H9 (cell line): ENCODE measurements around the gene SETD6. TPM values are rescaled to one million over a fixed set of nuclear protein-coding genes. Genes with fewer than 3 reads are reported as not detected.

Experiments
- DNase-seq: peaks from one replicate; pipeline ENCODE4 v3.0.0-alpha.2; 2017
- H2AFZ ChIP-seq: one replicate; pipeline ENCODE4 v1.6.1; 2013; ENCODE audit warnings: mild to moderate bottlenecking, low read length, control low read depth, moderate library complexity
- H2AK5ac ChIP-seq: 2 replicates; pipeline ENCODE4 v1.6.1; 2013; ENCODE audit warnings: low read length, control low read depth, mixed read lengths; ENCODE audit not compliant: insufficient read length
- H2BK120ac ChIP-seq: one replicate; pipeline ENCODE4 v1.6.1; 2013; ENCODE audit warnings: low read depth, mild to moderate bottlenecking, low read length, control low read depth, inconsistent platforms; ENCODE audit not compliant: poor library complexity, severe bottlenecking
- H2BK12ac ChIP-seq: 2 replicates; pipeline ENCODE4 v1.6.1; 2013; ENCODE audit warnings: low read length, control low read depth, mixed read lengths, low read depth; ENCODE audit not compliant: insufficient read length
- H2BK15ac ChIP-seq: 2 replicates; pipeline ENCODE4 v1.6.1; 2013; ENCODE audit warnings: low read depth, low read length, control low read depth
- H2BK20ac ChIP-seq: one replicate; pipeline ENCODE4 v1.6.1; 2013; ENCODE audit warnings: low read depth, mild to moderate bottlenecking, low read length, control low read depth, inconsistent platforms; ENCODE audit not compliant: poor library complexity, severe bottlenecking
- H2BK5ac ChIP-seq: 2 replicates; pipeline ENCODE4 v1.6.1; 2013; ENCODE audit warnings: low read length, control low read depth, mixed read lengths; ENCODE audit not compliant: insufficient read length
- H3K14ac ChIP-seq: 2 replicates; pipeline ENCODE4 v1.6.1; 2013; ENCODE audit warnings: low read length, control low read depth; ENCODE audit not compliant: insufficient read depth
- H3K18ac ChIP-seq: 2 replicates; pipeline ENCODE4 v1.6.1; 2013; ENCODE audit warnings: low read depth, mild to moderate bottlenecking, mixed read lengths, low read length, control low read depth; ENCODE audit not compliant: insufficient read length
- H3K23ac ChIP-seq: 2 replicates; pipeline ENCODE4 v1.6.1; 2013; ENCODE audit warnings: low read length, control low read depth, mixed read lengths, low read depth; ENCODE audit not compliant: insufficient read length
- H3K23me2 ChIP-seq: 2 replicates; pipeline ENCODE4 v1.6.1; 2013; ENCODE audit warnings: low read depth, mild to moderate bottlenecking, mixed read lengths, low read length, control low read depth; ENCODE audit not compliant: insufficient read length, poor library complexity, severe bottlenecking
- H3K27ac ChIP-seq: 2 replicates; pipeline ENCODE4 v1.5.1; 2013; ENCODE audit warnings: low read length, control low read depth, mixed read lengths, low read depth; ENCODE audit not compliant: insufficient read length
- H3K27me3 ChIP-seq: 2 replicates; pipeline ENCODE4 v1.6.1; 2013; ENCODE audit warnings: low read length, control low read depth, inconsistent platforms; ENCODE audit not compliant: insufficient read depth
- H3K4ac ChIP-seq: 2 replicates; pipeline ENCODE4 v1.6.1; 2013; ENCODE audit warnings: low read depth, mild to moderate bottlenecking, control low read depth, inconsistent platforms, low read length, moderate library complexity
- H3K4me1 ChIP-seq: 2 replicates; pipeline ENCODE4 v1.6.1; 2013; ENCODE audit warnings: low read length, control low read depth, inconsistent platforms; ENCODE audit not compliant: insufficient read depth
- H3K4me2 ChIP-seq: 2 replicates; pipeline ENCODE4 v1.6.1; 2013; ENCODE audit warnings: low read length, control low read depth, mixed read lengths; ENCODE audit not compliant: insufficient read length, insufficient read depth
- H3K56ac ChIP-seq: 2 replicates; pipeline ENCODE4 v1.6.1; 2013; ENCODE audit warnings: low read depth, mild to moderate bottlenecking, mixed read lengths, low read length, control low read depth; ENCODE audit not compliant: insufficient read length
- H3K79me1 ChIP-seq: 2 replicates; pipeline ENCODE4 v1.6.1; 2013; ENCODE audit warnings: low read depth, mild to moderate bottlenecking, moderate library complexity, low read length, control low read depth, inconsistent platforms; ENCODE audit not compliant: insufficient read depth, poor library complexity, severe bottlenecking
- H3K79me2 ChIP-seq: 2 replicates; pipeline ENCODE4 v1.6.1; 2013; ENCODE audit warnings: low read length, control low read depth, inconsistent platforms; ENCODE audit not compliant: insufficient read depth
- H3K9ac ChIP-seq: 2 replicates; pipeline ENCODE4 v1.6.1; 2013; ENCODE audit warnings: low read length, control low read depth, mixed read lengths; ENCODE audit not compliant: insufficient read length; ENCODE audit errors: extremely low read depth
- H3K9me3 ChIP-seq: one replicate; pipeline ENCODE4 v1.6.1; 2013; ENCODE audit warnings: low read depth, low read length, inconsistent platforms; ENCODE audit not compliant: control insufficient read depth
- H3T11ph ChIP-seq: one replicate; pipeline ENCODE4 v1.6.1; 2013; ENCODE audit warnings: mild to moderate bottlenecking, low read length, control low read depth, inconsistent platforms
- H4K20me1 ChIP-seq: one replicate; pipeline ENCODE4 v1.6.1; 2013; ENCODE audit not compliant: control insufficient read depth, insufficient read length, insufficient read depth
- H4K5ac ChIP-seq: 2 replicates; pipeline ENCODE4 v1.6.1; 2013; ENCODE audit warnings: low read depth, mild to moderate bottlenecking, mixed read lengths, low read length, control low read depth; ENCODE audit not compliant: insufficient read length
- H4K8ac ChIP-seq: replicated peaks from 2 replicates; pipeline ENCODE4 v1.6.1; 2013; ENCODE audit warnings: low read length, control low read depth, mixed read lengths, low read depth; ENCODE audit not compliant: insufficient read length
- H4K91ac ChIP-seq: 2 replicates; pipeline ENCODE4 v1.6.1; 2013; ENCODE audit warnings: low read depth, mild to moderate bottlenecking, moderate library complexity, mixed read lengths, low read length, control low read depth; ENCODE audit not compliant: insufficient read length
- H3K27ac Mint-ChIP-seq, 3 experiments: 2 replicates in 2 of 3; 3 replicates in 1 of 3; pipeline ENCODE4 v1.8.0; 2020 to 2021; ENCODE audit warnings: mixed read lengths in 3 of 3, mild to moderate bottlenecking in 1 of 3, moderate library complexity in 1 of 3
- H3K27me3 Mint-ChIP-seq: 2 replicates; pipeline ENCODE4 v1.8.0; 2021; ENCODE audit warnings: low read depth, mild to moderate bottlenecking, moderate library complexity, mixed read lengths
- H3K36me3 Mint-ChIP-seq, 3 experiments: 2 replicates in 2 of 3; 3 replicates in 1 of 3; pipeline ENCODE4 v1.8.0; 2020 to 2021; ENCODE audit warnings: low read depth in 3 of 3, mixed read lengths in 3 of 3; ENCODE audit not compliant: insufficient read depth in 1 of 3
- H3K4me1 Mint-ChIP-seq, 2 experiments: 2 replicates each; pipeline ENCODE4 v1.8.0; 2020; ENCODE audit warnings: mixed read lengths in 2 of 2
- H3K4me3 Mint-ChIP-seq, 2 experiments: 2 replicates in 1 of 2; 3 replicates in 1 of 2; pipeline ENCODE4 v1.8.0; 2020 to 2021; ENCODE audit warnings: mild to moderate bottlenecking in 2 of 2, mixed read lengths in 2 of 2, moderate library complexity in 1 of 2
- H3K9me3 Mint-ChIP-seq, 2 experiments: 2 replicates in 1 of 2; 3 replicates in 1 of 2; pipeline ENCODE4 v1.8.0; 2020; ENCODE audit warnings: mild to moderate bottlenecking in 2 of 2, mixed read lengths in 2 of 2, moderate library complexity in 1 of 2
- WGBS: extraction: QIAGEN DNeasy Blood & Tissue Kit; methylation state at CpG from one replicate; pipeline ENCODE4 v1.1.7; 2013; ENCODE audit warnings: missing lambda C conversion rate, low lambda C conversion rate, mixed read lengths; ENCODE audit not compliant: insufficient read length; ENCODE audit errors: extremely low coverage; 5-methylcytosine and 5-hydroxymethylcytosine counted together
- total RNA-seq: library from RNA; stranded (reverse); gene quantifications from 2 replicates; pipeline ENCODE4 v1.2.1, GENCODE V29; 2021
- TF ChIP-seq, protein P1 (sequence below): fragments of 200-600 bp; sonication (generic); conservative IDR thresholded peaks from 3 replicates; pipeline ENCODE4 v1.8.0; 2021; ENCODE audit warnings: antibody characterized with exemption, mild to moderate bottlenecking

The SETD6 gene
- total RNA-seq, 1 experiment from 2014 or later: 55.6 TPM

DNA sequence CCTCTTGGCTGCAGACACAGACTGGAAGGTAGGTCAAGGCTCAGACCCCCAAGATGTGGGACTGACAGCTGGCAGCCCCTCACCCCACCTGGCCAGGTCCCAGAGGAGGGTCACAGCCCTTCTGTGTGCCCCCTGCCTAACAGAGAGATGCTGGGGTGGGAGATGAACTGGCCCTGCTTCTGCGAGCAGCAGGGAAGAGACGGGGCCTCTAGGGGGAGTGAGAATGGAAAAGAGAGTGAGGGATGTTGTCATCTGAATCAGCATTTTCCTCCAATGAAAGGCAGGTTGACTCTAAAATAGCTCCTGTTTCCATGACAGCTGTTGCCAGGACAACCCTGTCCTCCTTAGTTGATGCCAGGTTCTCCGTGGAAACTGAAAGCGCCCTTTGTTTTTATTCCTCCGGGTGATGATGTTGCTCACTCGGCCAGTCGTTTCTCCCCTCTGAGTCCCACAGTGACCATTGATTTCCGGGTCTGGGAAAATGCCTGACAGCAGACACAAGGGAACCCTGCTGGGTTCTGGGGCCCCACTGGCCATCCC, 20.3 kb upstream of the SETD6 start:
- WGBS: no CpG with 5 or more reads among the region's 8 CpGs
- H3K4ac ChIP-seq: peak overlapping the region; percentile 64; the same call in 1 of the 2 replicates
- no peaks in the 10 kb centered on the region for H3K27me3 ChIP-seq
- no peaks in the 10 kb centered on the region for H3K79me1 ChIP-seq
- no peak overlapping the region for H3K56ac ChIP-seq
- no peak overlapping the region for H4K91ac ChIP-seq
- H3K23me2 ChIP-seq: peaks cover 1% of the 10 kb centered on the region
- Mint-ChIP-seq H3K27me3 (peaks cover 42% of the 10 kb centered on the region), H3K36me3 (peaks cover 0 to 2% (median 0%) of the 10 kb centered on the region in 3 experiments; a peak in 1 of 7 replicates), H3K27ac (peak overlapping the region in 2 of 3 experiments; percentile 55 to 96; a peak in 3 of 7 replicates), H3K9me3 (peaks cover 0 to 2% of the 10 kb centered on the region in 2 experiments; a peak in 2 of 5 replicates), H3K4me3 (peak overlapping the region in 1 of 2 experiments; percentile 71; a peak in 2 of 5 replicates), H3K4me1 (peaks cover 17 to 43% of the 10 kb centered on the region in 2 experiments)
- no peak overlapping the region for H2BK20ac ChIP-seq
- no peak overlapping the region for H4K5ac ChIP-seq
- H3K27ac ChIP-seq: no peak overlapping the region
- no peak overlapping the region for H2AK5ac ChIP-seq
- DNase-seq: peak; percentile 91
- no peaks in the 10 kb centered on the region for H3K79me2 ChIP-seq
- no peak overlapping the region for H2BK5ac ChIP-seq
- no peak overlapping the region for H2BK15ac ChIP-seq
- H3K9ac ChIP-seq: no peak overlapping the region
- no peak overlapping the region for H2BK12ac ChIP-seq
- no peak overlapping the region for H3K23ac ChIP-seq
- H3K9me3 ChIP-seq: no peaks in the 10 kb centered on the region
- H2BK120ac ChIP-seq: peak overlapping the region; percentile 97
- peak overlapping the region; percentile 40 for H3T11ph ChIP-seq
- no peaks in the 10 kb centered on the region for H4K20me1 ChIP-seq
- peak overlapping the region; percentile 95 for H3K14ac ChIP-seq
- H2AFZ ChIP-seq: no peak overlapping the region
- H4K8ac ChIP-seq: no peak overlapping the region
- H3K18ac ChIP-seq: peak overlapping the region; percentile 96
- H3K4me1 ChIP-seq: no peaks in the 10 kb centered on the region; the same call in 1 of the 2 replicates
- TF ChIP-seq, protein P1, sequence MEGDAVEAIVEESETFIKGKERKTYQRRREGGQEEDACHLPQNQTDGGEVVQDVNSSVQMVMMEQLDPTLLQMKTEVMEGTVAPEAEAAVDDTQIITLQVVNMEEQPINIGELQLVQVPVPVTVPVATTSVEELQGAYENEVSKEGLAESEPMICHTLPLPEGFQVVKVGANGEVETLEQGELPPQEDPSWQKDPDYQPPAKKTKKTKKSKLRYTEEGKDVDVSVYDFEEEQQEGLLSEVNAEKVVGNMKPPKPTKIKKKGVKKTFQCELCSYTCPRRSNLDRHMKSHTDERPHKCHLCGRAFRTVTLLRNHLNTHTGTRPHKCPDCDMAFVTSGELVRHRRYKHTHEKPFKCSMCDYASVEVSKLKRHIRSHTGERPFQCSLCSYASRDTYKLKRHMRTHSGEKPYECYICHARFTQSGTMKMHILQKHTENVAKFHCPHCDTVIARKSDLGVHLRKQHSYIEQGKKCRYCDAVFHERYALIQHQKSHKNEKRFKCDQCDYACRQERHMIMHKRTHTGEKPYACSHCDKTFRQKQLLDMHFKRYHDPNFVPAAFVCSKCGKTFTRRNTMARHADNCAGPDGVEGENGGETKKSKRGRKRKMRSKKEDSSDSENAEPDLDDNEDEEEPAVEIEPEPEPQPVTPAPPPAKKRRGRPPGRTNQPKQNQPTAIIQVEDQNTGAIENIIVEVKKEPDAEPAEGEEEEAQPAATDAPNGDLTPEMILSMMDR: peak; percentile 72
- H3K4me2 ChIP-seq: no peak overlapping the region
